ENCODE results near the gene POGLUT2.
"Not testable (repeated sequence)": the region's sequence is repeated elsewhere in the genome, so short reads cannot be mapped to it uniquely, and the experiment has no call there.

POGLUT2 gene

DNA sequence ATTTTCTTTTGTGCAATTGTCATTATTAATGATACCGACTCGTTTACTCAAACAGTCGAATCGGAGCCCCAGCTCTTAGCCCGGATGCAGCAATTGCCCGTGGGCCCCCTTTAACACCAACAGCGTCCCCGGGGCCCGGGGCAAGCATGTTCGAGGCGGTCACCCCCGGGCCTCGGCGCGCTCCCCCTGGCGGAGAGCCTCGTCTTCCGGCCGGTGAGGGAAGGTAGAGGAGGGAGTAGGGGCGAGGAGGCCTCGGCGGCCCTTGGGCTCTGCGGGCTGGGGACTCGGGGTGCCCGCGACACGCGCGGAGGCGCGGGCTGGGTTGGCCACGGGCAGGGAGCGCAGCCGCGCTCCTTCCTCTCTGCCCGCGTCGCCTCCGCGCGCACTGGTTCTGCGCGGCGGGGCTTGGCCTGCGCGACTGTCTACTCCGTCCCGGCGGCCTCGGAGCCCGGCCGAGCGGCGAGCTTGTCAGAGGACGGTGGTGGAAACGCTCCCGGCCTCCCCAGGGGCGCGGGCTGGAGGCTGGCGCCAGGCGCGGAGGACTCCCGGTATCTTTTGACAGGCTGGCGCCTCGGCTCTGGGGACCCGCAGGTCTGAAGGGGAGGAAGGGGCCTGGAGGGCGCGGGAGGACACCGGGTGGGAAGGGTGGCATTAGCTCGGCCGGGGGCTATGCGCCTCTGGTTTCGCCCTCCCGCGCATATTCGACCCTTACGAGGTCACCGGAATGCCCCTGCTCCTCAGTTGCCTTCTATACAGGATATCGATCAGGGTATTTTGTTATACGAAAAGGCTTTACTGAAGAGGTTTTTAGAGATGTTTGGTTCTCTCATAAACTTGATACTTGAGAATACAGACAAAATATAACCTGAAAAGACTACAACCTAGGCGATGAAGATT, 1.6 kb upstream of the POGLUT2 start:
- peak; percentile 89 for DNase-seq

DNA sequence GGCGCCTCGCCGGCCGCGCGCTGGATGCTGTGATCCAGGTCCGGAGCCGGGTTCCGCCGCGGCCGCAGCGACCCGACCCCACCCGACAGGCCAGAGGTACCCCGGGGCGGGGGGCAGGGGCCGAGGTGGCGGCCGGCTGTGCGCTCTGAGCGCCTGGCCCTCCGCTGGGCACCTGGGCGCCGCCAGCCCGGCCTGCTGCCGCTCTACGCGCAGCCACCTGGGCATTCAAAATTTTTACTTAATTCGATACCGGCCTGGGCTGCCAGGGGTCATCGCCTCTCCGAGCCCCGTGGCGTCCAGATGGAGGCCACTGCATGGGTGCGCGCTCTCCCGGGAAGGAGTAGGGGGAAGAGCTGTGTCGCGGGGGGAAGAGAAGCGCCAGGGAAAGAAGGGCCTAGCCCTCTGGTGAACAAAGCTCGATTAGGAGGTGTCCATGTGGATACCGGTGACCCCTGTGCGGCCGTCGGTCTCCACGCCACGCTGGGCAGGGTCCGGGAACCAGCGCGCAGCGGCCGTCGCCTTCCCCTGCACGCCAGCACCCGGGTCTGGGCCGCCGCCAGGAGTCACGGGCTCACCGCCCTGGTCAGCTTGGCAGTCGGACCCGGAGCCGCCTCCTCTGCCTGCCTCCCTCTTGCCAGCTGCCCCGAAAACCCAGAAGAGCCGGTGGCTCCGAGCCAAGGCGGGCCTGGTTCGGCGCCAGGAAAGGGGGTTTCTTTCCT, 809 bp upstream of the POGLUT2 start:
- DNase-seq, result peak; percentile 64

DNA sequence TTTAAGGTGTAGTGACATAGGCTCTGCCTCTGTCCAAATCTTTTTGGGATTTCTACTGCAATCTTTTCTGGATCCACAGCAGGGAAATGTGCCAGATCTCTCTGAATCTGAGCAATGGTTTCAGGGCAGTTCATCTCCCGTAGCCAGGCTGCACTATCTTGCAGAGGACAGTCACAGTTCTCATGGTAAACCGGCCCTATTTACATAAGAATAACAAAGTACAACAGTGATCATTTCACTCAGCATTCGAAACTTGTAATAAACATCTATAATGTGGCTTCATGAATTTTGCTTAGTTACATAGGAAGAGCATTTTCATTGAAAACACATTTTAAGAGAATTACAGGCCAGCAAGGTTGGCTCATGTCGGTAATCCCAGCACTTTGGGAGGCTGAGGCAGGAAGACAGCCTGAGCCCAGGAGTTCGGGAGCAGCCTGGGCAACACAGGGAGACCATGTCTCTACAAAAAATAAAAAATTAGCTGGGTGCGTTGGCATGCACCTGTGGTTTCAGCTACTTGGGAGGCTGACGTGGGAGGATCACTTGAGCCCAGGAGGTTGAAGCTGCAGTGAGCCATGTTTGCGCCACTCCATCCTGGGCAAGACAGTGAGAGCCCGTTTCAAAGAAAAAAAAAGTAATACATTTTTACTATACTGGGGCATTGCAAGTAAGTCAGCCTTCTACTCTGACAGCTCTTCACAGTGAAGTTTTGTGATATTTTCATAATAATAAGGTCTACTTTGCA, 5.0 kb downstream of the POGLUT2 start:
- DNase-seq, result no peak

DNA sequence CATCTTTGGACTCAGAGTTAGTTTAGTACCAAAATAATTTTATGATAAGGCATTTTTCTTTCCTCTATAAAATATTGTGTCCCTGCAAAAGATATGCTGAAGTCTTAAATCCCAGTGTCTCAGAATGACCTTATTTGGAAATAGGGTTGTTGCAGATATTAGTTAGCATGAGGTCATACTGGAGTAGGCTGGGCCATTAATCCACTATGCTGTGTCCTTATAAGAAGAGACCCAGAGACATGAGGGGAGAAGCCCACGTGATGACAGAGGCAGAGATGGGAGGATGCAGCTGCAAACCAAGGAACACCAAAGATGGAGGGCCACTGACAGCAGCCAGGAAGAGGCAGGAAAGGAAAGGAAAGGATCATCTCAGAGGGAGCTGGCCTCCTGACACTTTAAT, 6.4 kb downstream of the POGLUT2 start:
- DNase-seq, result no peak

DNA sequence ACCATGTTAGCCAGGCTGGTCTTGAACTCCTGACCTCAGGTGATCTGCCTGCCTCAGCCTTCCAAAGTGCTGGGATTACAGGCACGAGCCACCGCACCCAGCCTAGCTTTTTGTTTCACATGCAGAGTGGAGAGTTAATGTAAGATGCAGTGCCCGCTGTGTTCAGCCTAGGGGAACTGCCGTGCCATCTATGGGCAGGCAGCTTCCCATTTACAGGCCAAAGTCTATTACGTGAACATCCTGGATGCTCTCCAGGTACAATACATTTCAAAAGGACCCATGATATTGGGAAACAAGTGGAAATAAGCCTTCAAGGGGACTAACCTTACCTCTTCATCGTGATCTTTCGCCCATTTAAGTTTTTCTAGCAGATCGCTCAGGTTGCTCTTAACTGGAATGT, 10.1 kb downstream of the POGLUT2 start:
- no peak for DNase-seq

DNA sequence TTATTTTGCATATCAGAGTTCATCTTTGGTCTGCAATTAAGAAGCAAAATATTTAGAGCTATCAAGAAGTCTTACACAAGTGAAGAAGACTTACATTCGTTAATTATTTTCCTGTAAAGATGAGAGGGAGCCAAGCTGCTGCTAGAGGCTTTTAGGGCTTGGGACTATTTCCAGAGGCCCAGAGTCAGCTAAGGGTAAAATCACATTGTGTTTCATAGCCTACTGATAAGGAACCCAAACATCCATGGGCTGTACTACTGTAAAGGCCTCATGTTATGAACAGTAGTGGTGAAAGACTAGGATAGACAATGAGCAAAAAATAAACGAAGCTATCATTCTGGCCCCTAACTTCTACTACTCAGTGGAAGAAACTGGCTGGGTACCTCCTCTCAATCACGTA, 14.3 kb downstream of the POGLUT2 start:
- no peak for DNase-seq

DNA sequence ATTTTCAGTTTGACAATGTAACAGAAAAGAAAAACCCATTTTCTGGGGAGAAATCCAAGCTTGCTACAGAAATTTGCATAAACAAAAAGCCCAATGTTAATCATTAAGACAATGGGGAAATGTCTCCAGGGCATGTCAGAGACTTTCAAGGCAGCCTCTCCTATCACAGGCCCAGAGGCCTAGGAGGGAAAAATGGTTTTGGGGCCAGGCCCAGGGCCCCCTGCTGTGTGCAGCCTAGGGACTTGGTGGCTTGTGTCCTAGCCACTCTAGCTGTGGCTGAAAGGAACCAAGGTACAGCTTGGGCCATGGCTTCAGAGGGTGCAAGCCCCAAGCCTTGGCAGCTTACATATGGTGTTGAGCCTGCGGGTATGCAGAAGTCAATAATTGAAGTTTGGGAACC, 17.2 kb downstream of the POGLUT2 start:
- DNase-seq, result no peak

DNA sequence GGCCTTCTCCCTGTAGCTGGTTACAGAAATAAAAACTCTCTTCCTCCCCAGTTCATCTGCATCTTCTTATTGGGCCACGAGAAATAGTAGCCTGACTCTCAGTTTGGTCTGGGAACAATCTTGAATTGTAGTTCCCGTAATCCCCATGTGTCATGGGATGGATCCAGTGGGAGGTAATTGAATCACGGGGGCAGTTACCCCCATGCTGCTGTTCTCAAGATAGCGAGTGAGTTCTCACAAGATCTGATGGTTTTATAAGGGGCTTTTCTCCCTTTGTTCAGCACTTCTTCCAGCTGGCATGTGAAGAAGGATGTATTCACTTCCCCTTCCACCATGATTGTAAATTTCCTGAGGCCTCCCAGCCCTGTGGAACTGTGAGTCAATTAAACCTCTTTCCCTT, 18.1 kb downstream of the POGLUT2 start:
- not testable (repeated sequence) for DNase-seq

DNA sequence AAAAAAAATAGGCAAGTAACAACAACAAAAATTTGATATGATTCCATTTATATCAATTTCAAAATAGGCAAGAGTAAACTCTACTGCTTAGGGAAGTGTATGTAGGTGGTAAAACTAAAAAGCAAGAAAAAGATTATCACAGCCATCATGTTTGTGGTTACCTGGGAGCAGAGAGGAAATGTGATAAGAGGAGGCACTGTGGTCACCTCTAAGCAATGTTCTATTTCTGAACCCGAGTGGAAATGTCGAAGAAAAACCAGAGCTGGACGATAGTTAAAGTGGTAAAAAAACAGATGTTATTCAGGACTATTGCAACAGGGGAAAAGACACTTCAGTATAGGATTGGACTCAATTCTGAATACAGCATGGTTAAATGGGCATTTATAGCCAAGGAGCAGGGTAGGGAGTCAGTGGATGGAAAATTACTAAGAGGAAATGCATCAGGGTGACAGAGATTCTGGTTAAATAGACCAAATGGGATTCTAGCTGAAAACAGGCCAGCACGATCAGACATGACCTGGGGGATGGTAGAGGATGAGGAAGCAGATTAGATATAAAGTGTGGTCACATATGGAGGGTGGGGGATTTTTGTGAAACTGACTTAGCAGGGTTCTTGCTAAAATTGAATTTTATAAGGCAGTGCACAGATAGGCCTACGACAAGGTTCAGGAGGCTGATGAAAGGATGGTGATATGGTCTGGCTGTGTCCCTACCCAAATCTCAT, 19.2 kb downstream of the POGLUT2 start:
- no peak for DNase-seq

DNA sequence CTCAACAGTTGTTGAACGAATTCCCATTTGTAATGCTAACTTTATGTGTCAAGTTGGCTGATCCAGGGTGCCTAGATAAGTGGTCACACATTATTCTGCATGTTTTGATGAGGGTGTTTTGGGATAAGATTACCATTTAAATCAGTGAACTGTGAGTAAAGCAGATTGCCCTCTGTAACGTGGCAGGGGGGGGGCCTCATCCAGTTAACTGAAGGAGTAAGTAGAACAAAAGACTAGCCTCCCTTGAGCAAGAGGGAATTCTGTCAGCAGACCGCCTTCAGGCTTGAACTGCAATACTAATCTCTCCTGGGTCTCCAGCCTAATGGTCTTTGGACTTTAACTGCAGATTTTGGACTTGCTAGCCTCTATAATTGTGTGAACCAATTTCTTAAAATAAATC, 21.0 kb downstream of the POGLUT2 start:
- no peak for DNase-seq

DNA sequence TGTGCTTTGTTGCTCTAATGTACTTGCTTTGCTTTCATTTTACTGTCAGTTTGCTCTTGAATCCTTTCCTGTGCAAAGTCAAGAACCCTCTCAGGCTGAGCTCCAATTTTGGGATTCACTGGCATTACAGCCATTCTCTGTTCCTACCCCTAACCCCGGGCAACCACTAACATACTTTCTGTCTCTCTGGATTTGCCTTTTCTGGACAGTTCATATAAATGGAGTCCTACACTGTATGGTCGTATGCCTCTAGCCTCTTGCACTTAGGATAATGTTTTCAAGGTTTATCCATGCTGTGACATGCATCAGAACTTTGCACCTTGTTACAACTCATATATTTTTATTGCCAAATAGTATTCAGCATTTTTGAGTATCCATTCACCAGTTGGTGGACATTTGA, 22.5 kb downstream of the POGLUT2 start:
- DNase-seq, result no peak

DNA sequence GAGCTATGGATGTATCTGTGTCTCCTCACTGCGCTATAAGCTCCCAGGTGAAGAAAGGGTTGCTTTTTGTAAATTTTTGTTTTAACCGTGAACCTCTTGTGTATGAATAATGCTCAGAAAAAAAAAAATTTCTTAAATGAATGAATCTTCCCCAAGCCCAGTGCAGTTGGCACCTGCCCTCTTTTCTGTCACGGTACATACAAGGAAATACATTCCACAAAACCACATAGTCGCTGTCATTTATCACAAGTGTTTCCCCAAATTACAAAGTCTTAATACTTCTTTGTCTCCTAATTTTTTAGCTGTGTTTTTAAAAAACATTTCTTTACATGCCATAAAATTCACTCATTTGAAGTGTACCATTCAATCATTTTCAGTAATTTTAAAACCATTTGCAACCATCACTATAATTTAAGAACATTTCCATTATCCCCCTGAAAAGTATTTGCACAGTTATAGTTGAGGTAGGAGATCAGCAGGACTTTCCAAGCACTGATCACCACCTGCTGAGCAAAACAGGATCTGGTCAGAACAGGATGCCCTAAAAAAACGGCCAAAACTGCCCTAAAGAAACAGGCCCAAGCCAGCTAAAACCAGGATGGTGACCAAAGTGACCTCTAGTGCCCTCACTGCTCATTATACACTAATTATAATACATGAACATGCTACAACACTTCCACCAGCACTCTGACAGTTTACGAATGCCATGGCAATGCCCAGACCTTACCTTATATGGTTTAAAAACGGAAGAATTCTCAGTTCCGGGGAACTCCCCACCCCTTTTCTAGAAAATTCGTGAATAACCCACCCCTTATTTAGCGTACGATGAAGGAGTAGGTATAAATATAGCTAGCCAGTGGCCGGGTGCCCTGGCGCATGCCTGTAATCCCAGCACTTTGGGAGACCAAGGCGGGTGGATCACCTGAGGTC, 23.9 kb downstream of the POGLUT2 start:
- no peak for DNase-seq

DNA sequence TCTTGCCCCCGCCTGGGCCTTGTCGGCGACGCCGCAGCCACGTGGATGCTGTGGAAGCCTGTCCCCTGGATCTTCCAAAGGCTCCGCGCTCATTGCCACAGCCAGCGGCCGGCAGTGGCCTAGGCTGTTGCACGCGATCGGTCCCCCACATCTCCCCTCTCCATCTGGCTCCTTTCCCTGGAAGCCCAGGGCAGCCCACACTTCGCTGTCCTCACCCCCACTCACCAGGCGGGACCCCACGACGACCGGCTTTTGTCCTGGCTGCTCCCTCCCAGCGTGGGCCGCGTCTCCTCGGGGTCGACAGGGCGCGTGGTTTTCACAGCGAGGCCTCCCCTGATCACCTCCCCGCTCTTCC, 24.6 kb downstream of the POGLUT2 start:
- DNase-seq, result no peak

DNA sequence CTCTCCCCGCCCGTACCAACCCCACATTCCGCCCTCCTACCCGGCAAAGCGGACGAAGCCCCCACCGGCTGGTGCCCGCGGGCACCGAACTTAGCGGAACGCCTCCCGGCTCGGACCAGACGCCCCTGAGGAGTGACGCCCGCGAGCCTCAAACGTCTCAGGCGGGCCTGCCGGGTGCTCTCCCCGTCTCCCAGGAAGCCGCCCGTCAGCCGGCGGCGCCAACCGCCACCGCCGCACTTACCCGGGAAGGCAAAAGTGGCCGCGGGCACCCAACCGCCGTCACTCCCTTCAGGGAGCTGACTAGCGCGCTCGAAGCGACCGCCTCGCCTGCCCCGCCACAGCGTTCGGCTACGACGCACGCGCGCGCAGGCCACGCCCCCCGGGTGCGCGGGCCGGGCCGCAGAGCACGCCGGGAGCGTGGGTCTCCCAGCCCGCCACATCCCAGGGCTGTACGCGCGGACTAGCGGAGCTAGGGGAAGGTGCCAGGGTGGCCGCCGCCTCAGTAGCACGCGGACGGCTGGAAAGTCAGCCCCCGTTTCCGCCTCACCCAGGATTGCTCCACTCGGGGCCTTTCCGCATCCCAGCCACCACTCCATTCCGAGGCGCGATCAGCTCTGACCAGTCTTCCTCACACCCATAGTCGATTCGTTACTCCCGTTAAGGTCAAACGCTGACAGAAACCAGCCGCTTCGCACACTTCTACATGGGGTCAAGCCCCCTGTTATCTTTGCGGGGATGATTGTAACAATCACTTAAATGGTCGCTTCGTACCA, 25.1 kb downstream of the POGLUT2 start, which contains the start of gene TEX30:
Gene TEX30 (minus strand): TSS at position 346 of the 773 bp plus-strand sequence. CDS start 3,760 bp downstream, outside the sequence.
- peak; percentile 91 for DNase-seq

DNA sequence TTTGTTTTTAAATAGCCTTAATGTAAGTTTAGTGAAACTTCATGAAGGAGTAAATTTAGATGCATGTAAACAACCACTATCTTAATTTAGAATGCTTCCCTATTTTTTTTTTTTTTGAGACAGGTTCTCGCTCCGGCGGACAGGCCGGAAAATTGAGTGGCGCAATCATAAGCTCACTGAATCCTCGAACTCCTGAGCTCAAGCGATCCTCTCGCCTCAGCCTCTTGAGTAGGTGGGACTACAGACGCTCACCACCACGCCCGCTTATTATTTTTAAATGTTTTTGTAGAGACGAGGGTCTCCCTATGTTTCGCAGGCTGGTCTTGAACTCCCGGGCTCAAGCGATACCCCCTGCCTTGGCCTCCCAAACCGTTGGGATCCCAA, 26.7 kb downstream of the POGLUT2 start:
- no peak for DNase-seq

DNA sequence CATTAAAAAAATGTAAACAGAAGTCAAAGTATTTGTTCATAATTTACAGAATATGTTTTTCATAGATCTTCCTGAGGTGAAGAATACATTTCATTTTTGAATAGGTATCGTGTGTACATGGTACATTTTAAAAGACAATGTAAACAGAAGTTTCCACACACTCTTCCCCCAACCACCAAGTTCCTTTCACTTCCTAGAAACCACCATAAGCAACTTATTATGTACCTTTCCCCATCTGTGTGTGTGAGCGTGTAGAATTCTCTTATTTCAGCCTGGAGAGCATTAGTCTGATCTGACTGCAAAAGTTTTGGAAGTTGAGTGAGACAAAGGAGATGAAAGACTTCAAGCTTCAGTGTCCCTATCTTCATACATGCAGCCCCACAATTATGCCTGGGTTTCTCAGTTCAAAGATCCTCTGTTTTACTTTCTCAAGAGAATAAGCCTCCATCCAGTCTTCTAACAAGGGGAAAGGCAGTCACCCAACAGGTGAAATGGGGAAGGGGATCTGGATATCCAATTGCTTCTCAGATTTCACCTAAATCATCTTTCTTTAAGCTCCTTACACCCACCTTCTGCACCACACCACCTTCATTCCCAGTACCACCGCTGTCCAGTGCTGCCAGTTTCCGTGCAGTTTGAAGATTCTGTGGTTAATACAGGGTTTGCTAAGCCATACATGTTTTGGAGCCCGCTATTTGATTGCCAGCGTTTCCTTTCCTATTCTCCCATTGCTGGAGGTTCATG, 27.3 kb downstream of the POGLUT2 start:
- DNase-seq, result no peak

DNA sequence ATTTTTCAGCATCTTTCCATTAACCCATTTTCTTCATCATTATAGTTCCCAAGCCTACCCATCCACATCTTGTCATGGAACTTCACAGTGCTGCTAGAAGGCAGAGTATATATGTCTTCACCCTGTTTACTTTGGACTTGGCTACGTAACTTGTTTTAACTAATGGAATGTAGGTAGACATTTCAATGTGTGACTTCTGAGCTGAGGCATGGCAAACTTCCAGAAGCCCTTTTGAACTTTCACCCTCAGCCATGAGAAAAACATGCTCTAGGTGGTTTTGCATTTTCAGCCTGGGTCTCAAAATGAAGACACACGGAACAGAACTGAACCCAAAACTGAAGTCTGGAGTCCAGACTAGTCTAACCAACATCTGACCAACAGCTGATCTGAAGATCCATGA, 28.3 kb downstream of the POGLUT2 start:
- DNase-seq, result no peak

DNA sequence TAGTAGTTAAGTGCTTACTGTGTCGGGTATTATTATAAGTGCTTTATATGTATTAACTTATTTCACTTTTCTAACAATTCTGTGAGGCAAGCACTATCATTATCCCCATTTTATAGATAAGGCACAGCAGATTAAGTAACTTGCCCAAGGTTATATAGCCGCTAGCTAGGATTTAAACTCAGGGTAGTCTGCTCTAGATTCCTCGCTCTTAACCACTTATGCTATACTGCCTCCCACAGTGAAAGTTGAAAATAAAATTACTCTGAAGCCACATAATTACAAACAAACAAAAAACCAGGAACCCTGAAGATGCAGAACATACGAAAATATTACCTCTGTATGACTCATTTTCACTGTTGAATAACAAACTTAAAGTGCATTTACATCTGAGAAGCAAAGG, 29.1 kb downstream of the POGLUT2 start:
- DNase-seq, result no peak

DNA sequence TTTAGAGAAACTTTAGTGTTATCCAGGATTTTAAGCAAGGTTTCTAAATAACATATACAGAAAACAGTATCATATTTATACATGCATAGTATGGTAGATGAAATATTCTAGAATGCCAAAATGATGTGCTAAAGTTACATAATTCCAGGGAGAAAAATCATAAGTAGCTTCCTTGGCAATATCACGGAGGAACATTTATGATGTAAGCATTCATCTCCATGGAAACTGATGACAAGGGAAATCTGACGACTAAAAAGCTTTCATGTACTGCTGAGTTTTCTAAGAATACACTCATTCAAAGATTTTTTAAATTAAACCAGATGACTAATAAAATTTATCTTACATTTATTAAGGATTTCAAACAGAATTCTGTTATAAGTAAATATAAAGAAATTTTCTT, 29.9 kb downstream of the POGLUT2 start:
- no peak for DNase-seq

DNA sequence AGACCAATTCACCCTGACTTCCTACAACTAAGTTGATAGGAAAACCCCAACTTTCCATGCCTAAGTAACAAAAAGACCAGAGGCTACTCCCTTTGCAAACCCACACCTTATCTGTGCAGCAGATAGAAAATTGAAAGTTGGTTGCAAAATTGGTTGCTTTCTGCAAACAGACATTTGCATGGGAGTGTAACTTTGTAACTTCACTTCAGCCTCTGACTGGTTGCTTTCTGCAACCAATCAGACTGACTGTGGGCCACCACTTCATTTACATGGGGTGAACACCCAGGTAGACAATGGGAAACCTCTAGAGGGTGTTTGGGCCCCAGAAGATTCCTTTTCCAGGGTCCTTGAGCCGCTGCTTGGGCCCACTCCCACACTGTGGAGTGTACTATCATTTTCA, 35.0 kb downstream of the POGLUT2 start:
- no peak for DNase-seq
